Liver (tissue), 9 donors: ENCODE data around the gene SGPP2. TPM values are rescaled to one million over a fixed set of nuclear protein-coding genes. Genes with fewer than 3 reads are reported as not detected.

Experiments
- DNase-seq: peaks from one replicate; pipeline ENCODE4 v3.0.0-alpha.2; 2017; ENCODE audit warnings: low spot score
- H3K27ac ChIP-seq, 2 donors: one replicate each; pipeline ENCODE4 v1.7.0; 2013; ENCODE audit warnings: inconsistent platforms in 2 of 2, low read length in 2 of 2, control low read depth in 1 of 2, low read depth in 1 of 2, mild to moderate bottlenecking in 1 of 2
- H3K27me3 ChIP-seq, 4 donors: one replicate each; pipeline versions ENCODE4 v1.6.1 to v1.7.0; 2013; ENCODE audit warnings: low read length in 3 of 4, inconsistent platforms in 1 of 4, mild to moderate bottlenecking in 1 of 4, moderate library complexity in 1 of 4; ENCODE audit not compliant: control insufficient read depth in 4 of 4, insufficient read depth in 4 of 4
- H3K36me3 ChIP-seq, 4 donors: one replicate each; pipeline versions ENCODE4 v1.6.1 to v1.7.0; 2013; ENCODE audit warnings: low read length in 3 of 4, mild to moderate bottlenecking in 3 of 4, low read depth in 1 of 4, moderate library complexity in 1 of 4; ENCODE audit not compliant: control insufficient read depth in 4 of 4, insufficient read depth in 3 of 4
- H3K4me1 ChIP-seq, 4 donors: one replicate each; pipeline versions ENCODE4 v1.6.1 to v1.7.0; 2013; ENCODE audit warnings: low read length in 3 of 4, mild to moderate bottlenecking in 3 of 4, moderate library complexity in 1 of 4; ENCODE audit not compliant: control insufficient read depth in 4 of 4, insufficient read depth in 4 of 4
- H3K4me3 ChIP-seq, 3 donors: one replicate each; pipeline versions ENCODE4 v1.6.1 to v1.7.0; 2013; ENCODE audit warnings: low read length in 3 of 3, control low read depth in 1 of 3, low read depth in 1 of 3, mild to moderate bottlenecking in 1 of 3
- H3K9ac ChIP-seq, 2 donors: one replicate each; pipeline ENCODE4 v1.7.0; 2013; ENCODE audit warnings: low read length in 2 of 2, mild to moderate bottlenecking in 2 of 2, moderate library complexity in 2 of 2, control low read depth in 1 of 2, low read depth in 1 of 2
- H3K9me3 ChIP-seq, 4 donors: one replicate each; pipeline versions ENCODE4 v1.6.1 to v1.7.0; 2013; ENCODE audit warnings: low read length in 3 of 4; ENCODE audit not compliant: control insufficient read depth in 4 of 4
- CTCF ChIP-seq: fragments of 150-350 bp; IDR thresholded peaks from 2 replicates; pipeline ENCODE4 v1.5.1; 2017; ENCODE audit warnings: improper control_type of control experiment, low read depth, low read length; ENCODE audit not compliant: missing input control
- EGR1 ChIP-seq, 2 donors: IDR thresholded peaks; 2 replicates each; pipeline ENCODE4 v1.6.1; 2016 to 2018; ENCODE audit warnings: antibody characterized with exemption in 2 of 2, low read depth in 2 of 2
- FOXA1 ChIP-seq: IDR thresholded peaks from 2 replicates; pipeline ENCODE4 v1.6.1; 2016; ENCODE audit warnings: antibody characterized with exemption
- FOXA2 ChIP-seq: IDR thresholded peaks from 2 replicates; pipeline ENCODE4 v1.6.1; 2016; ENCODE audit warnings: antibody characterized with exemption
- GABPA ChIP-seq, 2 donors: IDR thresholded peaks in 1 of 2; conservative IDR thresholded peaks in 1 of 2; 2 replicates each; pipeline ENCODE4 v1.6.1; 2016; ENCODE audit warnings: antibody characterized with exemption in 2 of 2, mild to moderate bottlenecking in 1 of 2, moderate library complexity in 1 of 2
- HNF4A ChIP-seq, 2 donors: conservative IDR thresholded peaks; 2 replicates each; pipeline ENCODE4 v1.6.1; 2016; ENCODE audit warnings: antibody characterized with exemption in 2 of 2, mild to moderate bottlenecking in 2 of 2
- HNF4G ChIP-seq: IDR thresholded peaks from 2 replicates; pipeline ENCODE4 v1.6.1; 2016; ENCODE audit warnings: antibody characterized with exemption
- JUND ChIP-seq, 2 donors: IDR thresholded peaks; 2 replicates each; pipeline ENCODE4 v1.6.1; 2016; ENCODE audit warnings: antibody characterized with exemption in 2 of 2
- MAX ChIP-seq: IDR thresholded peaks from 2 replicates; pipeline ENCODE4 v1.6.1; 2016; ENCODE audit warnings: antibody characterized with exemption
- NR2F2 ChIP-seq: IDR thresholded peaks from 2 replicates; pipeline ENCODE4 v1.6.1; 2016; ENCODE audit warnings: antibody characterized with exemption
- RAD21 ChIP-seq, 2 donors: IDR thresholded peaks; 2 replicates each; pipeline ENCODE4 v1.6.1; 2016; ENCODE audit warnings: antibody characterized with exemption in 2 of 2, mild to moderate bottlenecking in 2 of 2
- RXRA ChIP-seq, 2 donors: IDR thresholded peaks; 2 replicates each; pipeline ENCODE4 v1.6.1; 2017 to 2018; ENCODE audit warnings: antibody characterized with exemption in 2 of 2, mild to moderate bottlenecking in 1 of 2
- SP1 ChIP-seq: IDR thresholded peaks from 2 replicates; pipeline ENCODE4 v1.6.1; 2018; ENCODE audit warnings: antibody characterized with exemption, mild to moderate bottlenecking
- TAF1 ChIP-seq: conservative IDR thresholded peaks from 2 replicates; pipeline ENCODE4 v1.6.1; 2016; ENCODE audit warnings: antibody characterized with exemption, mild to moderate bottlenecking
- YY1 ChIP-seq: IDR thresholded peaks from 2 replicates; pipeline ENCODE4 v1.6.1; 2016; ENCODE audit warnings: antibody characterized with exemption, mild to moderate bottlenecking
- WGBS: extraction: QIAGEN DNeasy Blood & Tissue Kit; methylation state at CpG from one replicate; pipeline ENCODE4 v1.1.7; 2013; 5-methylcytosine and 5-hydroxymethylcytosine counted together
- polyA plus RNA-seq, 2 donors: library from polyadenylated mRNA; stranded (reverse) in 1 of 2; unstranded in 1 of 2; fragments of 200-250 nt in 1 of 2; fragments of >200 nt in 1 of 2; fragmentation: Nextera tagmentation in 1 of 2; extraction: Ambion mirVana in 1 of 2; gene quantifications; one replicate each; pipeline versions ENCODE4 v1.2.1 to v1.2.3, GENCODE V29; 2013 to 2015
- total RNA-seq, 2 donors: library from RNA; depleted of rRNA; stranded (reverse); fragments of >200 nt; gene quantifications; one replicate each; pipeline ENCODE4 v1.2.3, GENCODE V29; 2014
- TF ChIP-seq, protein P1 (sequence below): IDR thresholded peaks from 2 replicates; pipeline ENCODE4 v1.6.1; 2016; ENCODE audit warnings: antibody characterized with exemption
- TF ChIP-seq, protein P2 (sequence below): IDR thresholded peaks from 2 replicates; pipeline ENCODE4 v1.6.1; 2016; ENCODE audit warnings: antibody characterized with exemption
- TF ChIP-seq, protein P3 (sequence below): IDR thresholded peaks from 2 replicates; pipeline ENCODE4 v1.6.1; 2016; ENCODE audit warnings: antibody characterized with exemption, mild to moderate bottlenecking
- donor health status: healthy.
- donor health status: healthy.
- donor health status: healthy.
- donor health status: healthy.
- donor health status: healthy.

SGPP2 gene
- total and polyA plus RNA-seq, 4 donors = 0.16 to 0.33 (median 0.31) TPM; not detected in 1

- no peak for TF ChIP-seq CTCF
Observed at GRCh38 chr2:222591661-222592060, 167.3 kb downstream of the SGPP2 start (continued).

- WGBS = 85% methylated on average over 2 of the region's 2 CpGs
- Histone ChIP-seq H3K9me3 (no peaks in the 10 kb centered on the region), H3K9ac (no peak overlapping the region), H3K4me1 (peaks cover 0 to 10% (median 2%) of the 10 kb centered on the region in 4 donors), H3K27ac (no peak overlapping the region), H3K27me3 (no peaks in the 10 kb centered on the region), H3K36me3 (peaks cover 0 to 21% (median 3%) of the 10 kb centered on the region in 4 donors), H3K4me3 (no peak overlapping the region)
- TF ChIP-seq SP1 (no peak), EGR1 (IDR thresholded peaks at IDR 0.05; ENCODE audit: low read depth in 2 of 2) (no peak), HNF4A (conservative IDR thresholded peaks at IDR 0.05) (no peak), NR2F2 (no peak), FOXA2 (no peak), RAD21 (IDR thresholded peaks at IDR 0.05) (no peak)
- no peak for DNase-seq
Observed at GRCh38 chr2:222592176-222592575, 167.8 kb downstream of the SGPP2 start.

GRCh38 chr2:222594679-222595078, 170.3 kb downstream of the SGPP2 start:
- no peak overlapping the region for H3K4me3 ChIP-seq
- H3K9me3 ChIP-seq = no peaks in the 10 kb centered on the region
- no peak for DNase-seq
- WGBS = 34% methylated on average over 1 of the region's 1 CpG
- no peaks in the 10 kb centered on the region for H3K27me3 ChIP-seq
- H3K4me1 ChIP-seq = peaks cover 0 to 10% (median 2%) of the 10 kb centered on the region in 4 donors
- H3K27ac ChIP-seq = peak overlapping the region; percentile 15 to 22
- peaks cover 0 to 31% (median 16%) of the 10 kb centered on the region in 4 donors for H3K36me3 ChIP-seq
- no peak overlapping the region for H3K9ac ChIP-seq
- TF ChIP-seq FOXA2 (peak; percentile 40), TAF1 (no peak), GABPA (IDR thresholded peaks at IDR 0.05 in 1 of 2, conservative IDR thresholded peaks at IDR 0.05 in 1 of 2) (no peak), JUND (IDR thresholded peaks at IDR 0.05) (peak; percentile 67 to 81), SP1 (peak; percentile 50), HNF4A (conservative IDR thresholded peaks at IDR 0.05) (peak; percentile 78 to 83), RXRA (IDR thresholded peaks at IDR 0.05) (no peak), FOXA1 (no peak), MAX (peak; percentile 42), CTCF (no peak), NR2F2 (no peak), RAD21 (IDR thresholded peaks at IDR 0.05) (peak; percentile 21 to 31), YY1 (no peak), HNF4G (no peak), EGR1 (IDR thresholded peaks at IDR 0.05; ENCODE audit: low read depth in 2 of 2) (no peak)
- TF ChIP-seq, protein P1, sequence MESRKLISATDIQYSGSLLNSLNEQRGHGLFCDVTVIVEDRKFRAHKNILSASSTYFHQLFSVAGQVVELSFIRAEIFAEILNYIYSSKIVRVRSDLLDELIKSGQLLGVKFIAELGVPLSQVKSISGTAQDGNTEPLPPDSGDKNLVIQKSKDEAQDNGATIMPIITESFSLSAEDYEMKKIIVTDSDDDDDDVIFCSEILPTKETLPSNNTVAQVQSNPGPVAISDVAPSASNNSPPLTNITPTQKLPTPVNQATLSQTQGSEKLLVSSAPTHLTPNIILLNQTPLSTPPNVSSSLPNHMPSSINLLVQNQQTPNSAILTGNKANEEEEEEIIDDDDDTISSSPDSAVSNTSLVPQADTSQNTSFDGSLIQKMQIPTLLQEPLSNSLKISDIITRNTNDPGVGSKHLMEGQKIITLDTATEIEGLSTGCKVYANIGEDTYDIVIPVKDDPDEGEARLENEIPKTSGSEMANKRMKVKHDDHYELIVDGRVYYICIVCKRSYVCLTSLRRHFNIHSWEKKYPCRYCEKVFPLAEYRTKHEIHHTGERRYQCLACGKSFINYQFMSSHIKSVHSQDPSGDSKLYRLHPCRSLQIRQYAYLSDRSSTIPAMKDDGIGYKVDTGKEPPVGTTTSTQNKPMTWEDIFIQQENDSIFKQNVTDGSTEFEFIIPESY = peak; percentile 36
- TF ChIP-seq, protein P2, sequence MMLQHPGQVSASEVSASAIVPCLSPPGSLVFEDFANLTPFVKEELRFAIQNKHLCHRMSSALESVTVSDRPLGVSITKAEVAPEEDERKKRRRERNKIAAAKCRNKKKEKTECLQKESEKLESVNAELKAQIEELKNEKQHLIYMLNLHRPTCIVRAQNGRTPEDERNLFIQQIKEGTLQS = peak; percentile 60
- TF ChIP-seq, protein P3, sequence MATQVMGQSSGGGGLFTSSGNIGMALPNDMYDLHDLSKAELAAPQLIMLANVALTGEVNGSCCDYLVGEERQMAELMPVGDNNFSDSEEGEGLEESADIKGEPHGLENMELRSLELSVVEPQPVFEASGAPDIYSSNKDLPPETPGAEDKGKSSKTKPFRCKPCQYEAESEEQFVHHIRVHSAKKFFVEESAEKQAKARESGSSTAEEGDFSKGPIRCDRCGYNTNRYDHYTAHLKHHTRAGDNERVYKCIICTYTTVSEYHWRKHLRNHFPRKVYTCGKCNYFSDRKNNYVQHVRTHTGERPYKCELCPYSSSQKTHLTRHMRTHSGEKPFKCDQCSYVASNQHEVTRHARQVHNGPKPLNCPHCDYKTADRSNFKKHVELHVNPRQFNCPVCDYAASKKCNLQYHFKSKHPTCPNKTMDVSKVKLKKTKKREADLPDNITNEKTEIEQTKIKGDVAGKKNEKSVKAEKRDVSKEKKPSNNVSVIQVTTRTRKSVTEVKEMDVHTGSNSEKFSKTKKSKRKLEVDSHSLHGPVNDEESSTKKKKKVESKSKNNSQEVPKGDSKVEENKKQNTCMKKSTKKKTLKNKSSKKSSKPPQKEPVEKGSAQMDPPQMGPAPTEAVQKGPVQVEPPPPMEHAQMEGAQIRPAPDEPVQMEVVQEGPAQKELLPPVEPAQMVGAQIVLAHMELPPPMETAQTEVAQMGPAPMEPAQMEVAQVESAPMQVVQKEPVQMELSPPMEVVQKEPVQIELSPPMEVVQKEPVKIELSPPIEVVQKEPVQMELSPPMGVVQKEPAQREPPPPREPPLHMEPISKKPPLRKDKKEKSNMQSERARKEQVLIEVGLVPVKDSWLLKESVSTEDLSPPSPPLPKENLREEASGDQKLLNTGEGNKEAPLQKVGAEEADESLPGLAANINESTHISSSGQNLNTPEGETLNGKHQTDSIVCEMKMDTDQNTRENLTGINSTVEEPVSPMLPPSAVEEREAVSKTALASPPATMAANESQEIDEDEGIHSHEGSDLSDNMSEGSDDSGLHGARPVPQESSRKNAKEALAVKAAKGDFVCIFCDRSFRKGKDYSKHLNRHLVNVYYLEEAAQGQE = peak; percentile 27
